ENCODE results near the gene MYMK.
"Not testable (repeated sequence)": the region's sequence is repeated elsewhere in the genome, so short reads cannot be mapped to it uniquely, and the experiment has no call there.

Gene MYMK

GRCh38 chr9:133524679-133525228, at the start of gene MYMK:
Gene MYMK (minus strand): TSS chr9:133524959. CDS start chr9:133524844, 115 bp downstream.
- no peak for FAIRE-seq
- no peak for TF ChIP-seq POLR2A (IDR thresholded peaks at IDR 0.05; ENCODE audit: low read depth, low read length)

GRCh38 chr9:133573791-133574515, 49.2 kb upstream of the MYMK start:
- FAIRE-seq, result no peak
- TF ChIP-seq POLR2A (IDR thresholded peaks at IDR 0.05; ENCODE audit: low read depth, low read length), result no peak
- DNase-seq (ENCODE audit: insufficient read length, low spot score), result no peak

More at GRCh38 chr9:133524679-133525228, at the start of gene MYMK:
- DNase-seq (ENCODE audit: insufficient read length, low spot score), result no peak

GRCh38 chr9:133572821-133573361, 48.1 kb upstream of the MYMK start:
- DNase-seq (ENCODE audit: insufficient read length, low spot score) (no peak), FAIRE-seq (no peak)
- no peak for TF ChIP-seq POLR2A (IDR thresholded peaks at IDR 0.05; ENCODE audit: low read depth, low read length)

DNA sequence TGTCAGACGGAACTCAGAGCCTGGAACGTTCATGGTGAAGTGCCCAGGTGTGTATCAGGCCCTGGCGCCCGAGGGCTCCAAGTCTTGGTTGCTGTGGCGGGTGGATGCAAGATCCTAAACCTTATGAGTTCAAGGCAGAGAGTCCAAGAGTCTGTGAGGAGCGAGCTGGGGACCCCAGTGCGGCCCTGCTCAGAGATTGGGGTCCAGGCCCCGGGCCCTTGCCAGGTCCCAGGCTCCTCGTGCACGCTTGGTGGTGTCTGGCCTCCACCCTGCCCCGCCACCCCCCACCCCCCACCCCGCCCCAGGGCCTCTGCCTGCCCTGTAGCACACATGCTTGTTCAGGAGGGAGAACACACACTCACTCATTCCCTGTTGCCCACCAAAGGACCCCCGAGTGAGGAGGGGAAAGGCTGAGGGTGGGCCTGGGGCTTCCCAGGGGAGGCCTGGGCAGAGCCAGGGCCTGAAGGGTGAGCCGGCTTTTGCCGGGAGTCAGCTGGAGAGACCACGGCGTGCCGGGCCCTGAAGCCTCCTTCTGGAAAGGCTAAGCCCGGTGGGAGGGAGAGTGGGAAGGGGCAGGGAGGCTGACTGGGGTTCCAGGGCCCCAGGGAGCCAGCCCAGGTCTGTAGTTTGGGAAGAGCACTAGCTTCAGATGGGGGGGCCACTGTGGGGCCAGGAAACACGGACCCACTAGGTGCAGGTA, 47.3 kb upstream of the MYMK start:
- no peak for DNase-seq (ENCODE audit: insufficient read length, low spot score)
- no peak for FAIRE-seq
- TF ChIP-seq POLR2A (IDR thresholded peaks at IDR 0.05; ENCODE audit: low read depth, low read length), result no peak

DNA sequence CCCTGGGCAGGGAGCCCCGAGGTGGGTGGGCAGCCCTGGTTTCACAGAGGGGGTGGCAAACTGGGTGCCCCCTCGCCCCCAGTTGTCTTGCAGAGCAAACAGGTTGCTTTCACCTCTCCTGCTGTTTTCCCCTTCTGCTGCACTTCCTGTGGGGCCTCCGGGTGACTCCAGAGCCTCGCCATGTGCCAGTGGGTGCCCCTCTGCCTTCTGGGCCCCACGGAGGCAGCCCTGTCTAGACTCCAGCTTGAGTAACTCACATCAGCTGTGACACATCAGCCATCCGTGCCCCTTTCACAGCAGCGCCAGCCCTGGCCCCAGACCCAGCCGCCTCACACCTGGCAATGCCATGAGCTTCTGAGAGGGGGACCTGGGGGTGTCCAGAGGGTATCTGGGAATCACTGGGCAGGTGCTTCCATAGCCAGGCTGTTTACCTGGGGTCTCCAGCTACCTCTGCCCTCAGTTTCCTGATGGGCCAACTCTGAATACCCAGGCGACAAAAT, 46.7 kb upstream of the MYMK start:
- DNase-seq (ENCODE audit: insufficient read length, low spot score), result no peak
- FAIRE-seq, result no peak
- TF ChIP-seq POLR2A (IDR thresholded peaks at IDR 0.05; ENCODE audit: low read depth, low read length), result no peak

DNA sequence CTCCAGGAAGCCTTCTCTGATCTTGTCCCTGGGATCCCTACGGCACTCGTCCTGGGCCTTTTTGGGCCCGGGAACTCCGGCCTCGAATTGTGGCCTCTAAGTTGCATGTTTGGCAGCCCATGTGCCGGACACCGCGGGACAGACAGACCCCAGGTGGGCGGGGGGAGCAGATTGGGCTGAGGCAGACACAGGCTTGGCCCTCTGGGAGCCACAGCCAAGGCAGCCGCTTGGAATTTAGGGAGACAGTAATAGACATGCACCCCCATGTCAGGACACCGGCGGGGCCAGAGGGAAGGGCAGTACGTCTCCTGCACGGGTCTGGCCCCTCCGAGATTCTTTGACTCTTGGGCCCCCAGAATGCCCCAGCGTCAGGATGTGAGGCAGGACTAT, 45.9 kb upstream of the MYMK start:
- FAIRE-seq (no peak), DNase-seq (ENCODE audit: insufficient read length, low spot score) (no peak)
- no peak for TF ChIP-seq POLR2A (IDR thresholded peaks at IDR 0.05; ENCODE audit: low read depth, low read length)

- DNase-seq (ENCODE audit: insufficient read length, low spot score), result no peak
- no peak for FAIRE-seq
Observed at GRCh38 chr9:133569891-133570690, 45.3 kb upstream of the MYMK start.

DNA sequence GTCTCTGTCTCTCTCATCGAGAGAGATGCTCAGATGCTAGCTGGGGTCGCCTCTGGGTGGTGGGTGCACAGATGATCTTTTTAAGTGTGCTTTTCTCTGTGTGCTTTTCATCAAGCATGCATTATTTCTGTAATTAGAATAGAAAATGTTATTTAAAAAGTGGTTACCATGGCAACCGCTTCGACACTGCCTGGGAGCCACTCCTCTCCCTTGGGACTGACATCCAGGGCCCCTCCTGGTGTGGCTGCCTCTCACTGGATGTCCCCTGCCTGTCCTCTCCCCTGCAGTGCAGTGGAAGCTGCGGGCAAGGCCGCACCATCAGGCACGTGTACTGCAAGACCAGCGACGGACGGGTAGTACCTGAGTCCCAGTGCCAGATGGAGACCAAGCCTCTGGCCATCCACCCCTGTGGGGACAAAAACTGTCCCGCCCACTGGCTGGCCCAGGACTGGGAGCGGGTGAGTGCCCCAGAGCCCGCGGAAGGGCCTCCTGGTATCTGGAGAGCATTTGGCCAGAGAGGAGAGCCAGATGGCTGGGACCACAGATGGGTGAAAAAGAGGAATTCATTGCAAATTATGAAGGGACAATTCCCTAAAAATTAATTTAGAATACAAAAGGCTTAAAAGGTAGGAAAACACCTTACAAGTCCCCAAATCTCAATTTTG, 44.5 kb upstream of the MYMK start:
- DNase-seq (ENCODE audit: insufficient read length, low spot score) (no peak), FAIRE-seq (no peak)
- no peak for TF ChIP-seq POLR2A (IDR thresholded peaks at IDR 0.05; ENCODE audit: low read depth, low read length)

More at GRCh38 chr9:133569891-133570690, 45.3 kb upstream of the MYMK start:
- TF ChIP-seq POLR2A (IDR thresholded peaks at IDR 0.05; ENCODE audit: low read depth, low read length), result no peak

DNA sequence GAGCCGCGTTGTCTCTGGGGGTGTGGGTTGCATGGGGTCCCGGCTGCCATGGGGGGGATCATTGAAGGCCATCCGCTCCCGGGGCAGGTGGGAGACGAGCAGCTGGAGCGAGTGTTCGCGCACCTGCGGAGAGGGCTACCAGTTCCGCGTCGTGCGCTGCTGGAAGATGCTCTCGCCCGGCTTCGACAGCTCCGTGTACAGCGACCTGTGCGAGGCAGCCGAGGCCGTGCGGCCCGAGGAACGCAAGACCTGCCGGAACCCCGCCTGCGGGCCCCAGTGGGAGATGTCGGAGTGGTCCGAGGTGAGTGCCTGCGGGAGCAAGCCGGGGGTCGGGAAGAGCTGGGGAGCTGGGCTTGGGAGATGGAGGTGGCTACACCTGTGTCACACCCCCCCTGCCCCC, 43.4 kb upstream of the MYMK start:
- DNase-seq (ENCODE audit: insufficient read length, low spot score) (no peak), FAIRE-seq (no peak)
- no peak for TF ChIP-seq POLR2A (IDR thresholded peaks at IDR 0.05; ENCODE audit: low read depth, low read length)

DNA sequence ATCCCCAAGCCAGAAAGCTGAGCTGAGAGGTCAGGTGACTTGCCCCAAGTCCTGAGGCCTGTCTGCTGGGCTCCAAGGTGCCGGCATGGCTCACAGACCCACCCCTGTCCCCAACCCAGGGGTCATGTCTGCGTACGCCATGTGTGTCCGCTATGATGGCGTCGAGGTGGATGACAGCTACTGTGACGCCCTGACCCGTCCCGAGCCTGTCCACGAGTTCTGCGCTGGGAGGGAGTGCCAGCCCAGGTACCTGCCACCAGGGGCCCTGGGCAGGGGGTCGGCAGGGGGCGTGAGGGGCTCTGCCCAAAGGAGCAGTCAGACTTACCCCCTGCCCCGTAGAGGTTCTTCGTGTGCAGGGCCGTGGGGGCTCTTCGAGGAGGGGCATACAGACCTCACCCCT, 42.1 kb upstream of the MYMK start:
- no peak for DNase-seq (ENCODE audit: insufficient read length, low spot score)
- FAIRE-seq, result no peak
- no peak for TF ChIP-seq POLR2A (IDR thresholded peaks at IDR 0.05; ENCODE audit: low read depth, low read length)

- TF ChIP-seq POLR2A (IDR thresholded peaks at IDR 0.05; ENCODE audit: low read depth, low read length), result no peak
- DNase-seq (ENCODE audit: insufficient read length, low spot score), result no peak
- FAIRE-seq, result no peak
Observed at GRCh38 chr9:133566382-133566781, 41.6 kb upstream of the MYMK start.

GRCh38 chr9:133564451-133565116, 39.8 kb upstream of the MYMK start:
- no peak for DNase-seq (ENCODE audit: insufficient read length, low spot score)
- no peak for FAIRE-seq
- no peak for TF ChIP-seq POLR2A (IDR thresholded peaks at IDR 0.05; ENCODE audit: low read depth, low read length)

DNA sequence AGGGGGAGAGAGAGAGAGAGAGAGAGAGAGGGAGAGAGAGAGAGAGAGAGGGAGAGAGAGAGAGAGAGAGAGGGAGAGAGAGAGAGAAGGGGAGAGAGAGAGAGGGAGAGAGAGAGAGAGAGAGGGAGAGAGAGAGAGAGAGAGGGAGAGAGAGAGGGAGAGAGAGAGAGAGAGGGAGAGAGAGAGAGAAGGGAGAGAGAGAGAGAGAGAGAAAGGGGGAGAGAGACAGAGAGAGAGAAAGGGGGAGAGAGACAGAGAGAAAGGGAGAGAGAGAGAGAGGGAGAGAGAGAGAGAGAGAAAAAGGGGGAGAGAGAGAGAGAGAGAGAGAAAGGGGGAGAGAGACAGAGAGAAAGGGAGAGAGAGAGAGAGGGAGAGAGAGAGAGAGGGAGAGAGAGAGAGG, 39.1 kb upstream of the MYMK start:
- not testable (repeated sequence) for FAIRE-seq; DNase-seq (ENCODE audit: insufficient read length, low spot score)
